Liver (tissue), 9 donors: ENCODE results near the gene ALX3. TPM values are rescaled to one million over a fixed set of nuclear protein-coding genes. Genes with fewer than 3 reads are reported as not detected.

Experiments
- DNase-seq: peaks from one replicate; pipeline ENCODE4 v3.0.0-alpha.2; 2017; ENCODE audit warnings: low spot score
- H3K27ac ChIP-seq, 2 donors: one replicate each; pipeline ENCODE4 v1.7.0; 2013; ENCODE audit warnings: inconsistent platforms in 2 of 2, low read length in 2 of 2, control low read depth in 1 of 2, low read depth in 1 of 2, mild to moderate bottlenecking in 1 of 2
- H3K27me3 ChIP-seq, 4 donors: one replicate each; pipeline versions ENCODE4 v1.6.1 to v1.7.0; 2013; ENCODE audit warnings: low read length in 3 of 4, inconsistent platforms in 1 of 4, mild to moderate bottlenecking in 1 of 4, moderate library complexity in 1 of 4; ENCODE audit not compliant: control insufficient read depth in 4 of 4, insufficient read depth in 4 of 4
- H3K36me3 ChIP-seq, 4 donors: one replicate each; pipeline versions ENCODE4 v1.6.1 to v1.7.0; 2013; ENCODE audit warnings: low read length in 3 of 4, mild to moderate bottlenecking in 3 of 4, low read depth in 1 of 4, moderate library complexity in 1 of 4; ENCODE audit not compliant: control insufficient read depth in 4 of 4, insufficient read depth in 3 of 4
- H3K4me1 ChIP-seq, 4 donors: one replicate each; pipeline versions ENCODE4 v1.6.1 to v1.7.0; 2013; ENCODE audit warnings: low read length in 3 of 4, mild to moderate bottlenecking in 3 of 4, moderate library complexity in 1 of 4; ENCODE audit not compliant: control insufficient read depth in 4 of 4, insufficient read depth in 4 of 4
- H3K4me3 ChIP-seq, 3 donors: one replicate each; pipeline versions ENCODE4 v1.6.1 to v1.7.0; 2013; ENCODE audit warnings: low read length in 3 of 3, control low read depth in 1 of 3, low read depth in 1 of 3, mild to moderate bottlenecking in 1 of 3
- H3K9ac ChIP-seq, 2 donors: one replicate each; pipeline ENCODE4 v1.7.0; 2013; ENCODE audit warnings: low read length in 2 of 2, mild to moderate bottlenecking in 2 of 2, moderate library complexity in 2 of 2, control low read depth in 1 of 2, low read depth in 1 of 2
- H3K9me3 ChIP-seq, 4 donors: one replicate each; pipeline versions ENCODE4 v1.6.1 to v1.7.0; 2013; ENCODE audit warnings: low read length in 3 of 4; ENCODE audit not compliant: control insufficient read depth in 4 of 4
- ATF3 ChIP-seq: IDR thresholded peaks from 2 replicates; pipeline ENCODE4 v1.6.1; 2016; ENCODE audit warnings: antibody characterized with exemption
- CTCF ChIP-seq: fragments of 150-350 bp; IDR thresholded peaks from 2 replicates; pipeline ENCODE4 v1.5.1; 2017; ENCODE audit warnings: improper control_type of control experiment, low read depth, low read length; ENCODE audit not compliant: missing input control
- EGR1 ChIP-seq, 2 donors: IDR thresholded peaks; 2 replicates each; pipeline ENCODE4 v1.6.1; 2016 to 2018; ENCODE audit warnings: antibody characterized with exemption in 2 of 2, low read depth in 2 of 2
- FOXA1 ChIP-seq: IDR thresholded peaks from 2 replicates; pipeline ENCODE4 v1.6.1; 2016; ENCODE audit warnings: antibody characterized with exemption
- FOXA2 ChIP-seq: IDR thresholded peaks from 2 replicates; pipeline ENCODE4 v1.6.1; 2016; ENCODE audit warnings: antibody characterized with exemption
- GABPA ChIP-seq, 2 donors: IDR thresholded peaks in 1 of 2; conservative IDR thresholded peaks in 1 of 2; 2 replicates each; pipeline ENCODE4 v1.6.1; 2016; ENCODE audit warnings: antibody characterized with exemption in 2 of 2, mild to moderate bottlenecking in 1 of 2, moderate library complexity in 1 of 2
- HNF4G ChIP-seq: IDR thresholded peaks from 2 replicates; pipeline ENCODE4 v1.6.1; 2016; ENCODE audit warnings: antibody characterized with exemption
- NR2F2 ChIP-seq: IDR thresholded peaks from 2 replicates; pipeline ENCODE4 v1.6.1; 2016; ENCODE audit warnings: antibody characterized with exemption
- RAD21 ChIP-seq, 2 donors: IDR thresholded peaks; 2 replicates each; pipeline ENCODE4 v1.6.1; 2016; ENCODE audit warnings: antibody characterized with exemption in 2 of 2, mild to moderate bottlenecking in 2 of 2
- REST ChIP-seq: IDR thresholded peaks from 2 replicates; pipeline ENCODE4 v1.6.1; 2016; ENCODE audit warnings: antibody characterized with exemption, mild to moderate bottlenecking
- RXRA ChIP-seq, 2 donors: IDR thresholded peaks; 2 replicates each; pipeline ENCODE4 v1.6.1; 2017 to 2018; ENCODE audit warnings: antibody characterized with exemption in 2 of 2, mild to moderate bottlenecking in 1 of 2
- SP1 ChIP-seq: IDR thresholded peaks from 2 replicates; pipeline ENCODE4 v1.6.1; 2018; ENCODE audit warnings: antibody characterized with exemption, mild to moderate bottlenecking
- TAF1 ChIP-seq: conservative IDR thresholded peaks from 2 replicates; pipeline ENCODE4 v1.6.1; 2016; ENCODE audit warnings: antibody characterized with exemption, mild to moderate bottlenecking
- YY1 ChIP-seq: IDR thresholded peaks from 2 replicates; pipeline ENCODE4 v1.6.1; 2016; ENCODE audit warnings: antibody characterized with exemption, mild to moderate bottlenecking
- WGBS: extraction: QIAGEN DNeasy Blood & Tissue Kit; methylation state at CpG from one replicate; pipeline ENCODE4 v1.1.7; 2013; 5-methylcytosine and 5-hydroxymethylcytosine counted together
- polyA plus RNA-seq, 2 donors: library from polyadenylated mRNA; stranded (reverse) in 1 of 2; unstranded in 1 of 2; fragments of 200-250 nt in 1 of 2; fragments of >200 nt in 1 of 2; fragmentation: Nextera tagmentation in 1 of 2; extraction: Ambion mirVana in 1 of 2; gene quantifications; one replicate each; pipeline versions ENCODE4 v1.2.1 to v1.2.3, GENCODE V29; 2013 to 2015
- total RNA-seq, 2 donors: library from RNA; depleted of rRNA; stranded (reverse); fragments of >200 nt; gene quantifications; one replicate each; pipeline ENCODE4 v1.2.3, GENCODE V29; 2014
- TF ChIP-seq, protein P1 (sequence below): IDR thresholded peaks from 2 replicates; pipeline ENCODE4 v1.6.1; 2016; ENCODE audit warnings: antibody characterized with exemption
- donor health status: healthy.
- donor health status: healthy.
- donor health status: healthy.
- donor health status: healthy.
- donor health status: healthy.

ALX3 gene
- total and polyA plus RNA-seq, 4 donors = not detected

DNA sequence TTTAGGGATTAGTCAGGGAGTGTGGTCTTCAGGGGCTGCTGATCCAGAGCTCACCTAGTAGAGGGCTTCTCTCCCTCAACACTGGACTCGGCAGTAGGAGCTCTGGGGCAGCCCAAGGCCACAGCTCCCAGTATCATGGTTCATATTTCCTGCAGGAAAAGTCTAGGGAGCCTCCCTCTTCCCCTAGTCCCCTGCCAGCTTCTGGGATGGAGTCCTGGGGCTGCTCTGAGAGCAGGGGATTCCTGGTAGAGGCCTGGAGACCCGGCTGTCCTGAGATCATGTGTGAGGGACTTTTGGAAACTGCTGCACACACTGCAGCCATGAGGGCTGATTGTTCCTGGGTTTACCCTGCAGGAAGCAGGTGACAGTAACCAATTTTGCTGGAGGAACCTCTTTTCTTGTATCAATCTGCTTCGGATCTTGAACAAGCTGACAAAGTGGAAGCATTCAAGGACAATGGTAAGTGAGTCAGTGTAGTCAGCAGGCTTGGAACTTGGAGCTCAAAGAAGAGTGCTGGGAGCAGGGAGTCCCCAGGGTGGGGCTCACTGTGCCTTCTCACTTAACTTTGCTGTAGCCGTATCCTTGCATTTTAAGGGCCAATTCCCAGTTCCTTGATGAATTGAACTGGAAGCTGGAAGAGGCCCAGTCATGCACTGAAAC lies 19.7 kb downstream of the ALX3 start (continued):
- TF ChIP-seq REST = no peak

DNA sequence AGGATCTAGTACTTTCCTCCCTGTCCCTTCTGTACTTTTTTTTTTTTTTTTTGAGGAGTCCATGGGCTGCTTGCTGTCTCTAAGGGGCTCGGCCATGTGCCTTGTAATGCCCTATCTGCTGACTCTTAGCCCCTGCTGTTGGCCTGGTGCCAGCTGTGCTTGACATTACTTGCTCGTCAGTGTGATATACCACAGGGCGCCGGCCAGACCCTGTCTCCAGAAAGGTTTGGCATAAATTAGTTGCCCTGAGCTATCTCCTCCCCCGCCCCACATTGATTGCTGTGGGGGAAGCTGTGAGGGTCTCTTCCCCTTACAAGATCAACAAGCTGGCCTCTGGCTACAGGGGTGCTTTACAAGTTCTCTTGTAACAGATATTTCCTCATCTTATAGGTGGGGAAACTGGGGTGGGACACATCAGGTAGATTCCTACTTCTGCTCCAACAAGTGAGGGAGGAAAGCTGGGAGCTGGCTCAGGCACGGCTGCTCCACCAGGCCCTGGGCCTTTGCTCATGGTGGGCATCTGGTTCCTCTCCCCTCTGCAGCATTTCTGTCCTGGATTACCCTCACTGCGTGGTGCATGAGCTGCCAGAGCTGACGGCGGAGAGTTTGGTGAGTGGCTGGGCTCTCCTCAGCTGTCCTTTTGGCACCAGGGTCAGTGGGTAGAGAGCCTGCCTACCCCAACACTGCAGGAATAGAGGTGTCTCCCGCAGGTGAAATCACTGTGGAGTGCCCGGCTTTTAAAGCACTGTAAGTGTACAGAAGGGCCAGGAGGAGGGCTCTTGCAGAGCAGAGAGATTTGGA lies 20.5 kb downstream of the ALX3 start:
- Histone ChIP-seq H3K36me3 (peaks cover 13 to 81% (median 66%) of the 10 kb centered on the region in 4 donors), H3K27ac (no peak overlapping the region), H3K9me3 (no peaks in the 10 kb centered on the region), H3K4me1 (peaks cover 0 to 3% (median 0%) of the 10 kb centered on the region in 4 donors), H3K27me3 (no peaks in the 10 kb centered on the region), H3K4me3 (no peak overlapping the region), H3K9ac (no peak overlapping the region)
- TF ChIP-seq HNF4G (no peak), RXRA (IDR thresholded peaks at IDR 0.05) (no peak), SP1 (no peak), GABPA (IDR thresholded peaks at IDR 0.05 in 1 of 2, conservative IDR thresholded peaks at IDR 0.05 in 1 of 2) (no peak), EGR1 (IDR thresholded peaks at IDR 0.05; ENCODE audit: low read depth in 2 of 2) (no peak), FOXA2 (no peak), FOXA1 (no peak), TAF1 (no peak), REST (no peak), YY1 (no peak), NR2F2 (no peak), CTCF (no peak), ATF3 (no peak), RAD21 (IDR thresholded peaks at IDR 0.05) (no peak)
- TF ChIP-seq, protein P1, sequence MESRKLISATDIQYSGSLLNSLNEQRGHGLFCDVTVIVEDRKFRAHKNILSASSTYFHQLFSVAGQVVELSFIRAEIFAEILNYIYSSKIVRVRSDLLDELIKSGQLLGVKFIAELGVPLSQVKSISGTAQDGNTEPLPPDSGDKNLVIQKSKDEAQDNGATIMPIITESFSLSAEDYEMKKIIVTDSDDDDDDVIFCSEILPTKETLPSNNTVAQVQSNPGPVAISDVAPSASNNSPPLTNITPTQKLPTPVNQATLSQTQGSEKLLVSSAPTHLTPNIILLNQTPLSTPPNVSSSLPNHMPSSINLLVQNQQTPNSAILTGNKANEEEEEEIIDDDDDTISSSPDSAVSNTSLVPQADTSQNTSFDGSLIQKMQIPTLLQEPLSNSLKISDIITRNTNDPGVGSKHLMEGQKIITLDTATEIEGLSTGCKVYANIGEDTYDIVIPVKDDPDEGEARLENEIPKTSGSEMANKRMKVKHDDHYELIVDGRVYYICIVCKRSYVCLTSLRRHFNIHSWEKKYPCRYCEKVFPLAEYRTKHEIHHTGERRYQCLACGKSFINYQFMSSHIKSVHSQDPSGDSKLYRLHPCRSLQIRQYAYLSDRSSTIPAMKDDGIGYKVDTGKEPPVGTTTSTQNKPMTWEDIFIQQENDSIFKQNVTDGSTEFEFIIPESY = no peak
- WGBS = 86% methylated on average over 11 of the region's 11 CpGs
- no peak for DNase-seq
